Neural progenitor cell (in vitro differentiated cells): Measurements from ENCODE around the gene SLC17A7. TPM values are rescaled to one million over a fixed set of nuclear protein-coding genes. Genes with fewer than 3 reads are reported as not detected.

Experiments used
- DNase-seq: peaks from one replicate; pipeline ENCODE4 v3.0.0-alpha.2; 2016; ENCODE audit warnings: low spot score
- H2AFZ ChIP-seq: fragments of 200-600 bp; sonication (generic); replicated peaks from 2 replicates; pipeline ENCODE4 v1.6.1; 2016; ENCODE audit warnings: antibody characterized with exemption
- H3F3A ChIP-seq: fragments of 200-600 bp; sonication (generic); 2 replicates; pipeline ENCODE4 v1.6.1; 2016; ENCODE audit warnings: antibody characterized with exemption, low read depth
- H3K27ac ChIP-seq: fragments of 200-600 bp; sonication (generic); 2 replicates; pipeline ENCODE4 v1.5.1; 2016; ENCODE audit warnings: mild to moderate bottlenecking
- H3K27me3 ChIP-seq: fragments of 200-600 bp; sonication (generic); 2 replicates; pipeline ENCODE4 v1.6.1; 2016; ENCODE audit warnings: mild to moderate bottlenecking, moderate library complexity
- H3K36me3 ChIP-seq: fragments of 200-600 bp; sonication (generic); 2 replicates; pipeline ENCODE4 v1.5.1; 2016
- H3K4me1 ChIP-seq: fragments of 200-600 bp; sonication (generic); 2 replicates; pipeline ENCODE4 v1.6.1; 2016; ENCODE audit warnings: mixed run types
- H3K4me2 ChIP-seq: fragments of 200-600 bp; sonication (generic); 2 replicates; pipeline ENCODE4 v1.6.1; 2016
- H3K4me3 ChIP-seq: fragments of 200-600 bp; sonication (generic); 2 replicates; pipeline ENCODE4 v1.5.1; 2016
- H3K79me2 ChIP-seq: fragments of 200-600 bp; sonication (generic); 2 replicates; pipeline ENCODE4 v1.6.1; 2016; ENCODE audit warnings: low read depth
- H3K9ac ChIP-seq: fragments of 200-600 bp; sonication (generic); 2 replicates; pipeline ENCODE4 v1.6.1; 2016
- H3K9me3 ChIP-seq: fragments of 200-600 bp; sonication (generic); 2 replicates; pipeline ENCODE4 v1.5.1; 2016; ENCODE audit warnings: low read depth
- H4K20me1 ChIP-seq: fragments of 200-600 bp; sonication (generic); 2 replicates; pipeline ENCODE4 v1.6.1; 2016; ENCODE audit warnings: low read depth
- H3K27ac Mint-ChIP-seq: 3 replicates; pipeline ENCODE4 v1.8.0; 2021; ENCODE audit warnings: mixed read lengths
- H3K27me3 Mint-ChIP-seq: 2 replicates; pipeline ENCODE4 v1.8.0; 2022; ENCODE audit warnings: low read depth, mild to moderate bottlenecking, inconsistent platforms, moderate library complexity, mixed read lengths; ENCODE audit not compliant: insufficient read depth
- H3K36me3 Mint-ChIP-seq: 3 replicates; pipeline ENCODE4 v1.8.0; 2021; ENCODE audit warnings: mixed read lengths
- H3K4me1 Mint-ChIP-seq: 3 replicates; pipeline ENCODE4 v1.8.0; 2021; ENCODE audit warnings: mixed read lengths
- H3K4me3 Mint-ChIP-seq: 3 replicates; pipeline ENCODE4 v1.8.0; 2021; ENCODE audit warnings: mild to moderate bottlenecking, moderate library complexity, mixed read lengths
- H3K9me3 Mint-ChIP-seq: 3 replicates; pipeline ENCODE4 v1.8.0; 2020; ENCODE audit warnings: mixed read lengths
- CTCF ChIP-seq: fragments of 200-600 bp; sonication (generic); IDR thresholded peaks from 2 replicates; pipeline ENCODE4 v1.5.1; 2017; ENCODE audit warnings: antibody characterized with exemption, mild to moderate bottlenecking
- EZH2 ChIP-seq: fragments of 200-600 bp; sonication (generic); IDR thresholded peaks from 2 replicates; pipeline ENCODE4 v1.6.1; 2017; ENCODE audit warnings: antibody characterized with exemption, mild to moderate bottlenecking, moderate library complexity
- EZH2phosphoT487 ChIP-seq: fragments of 200-600 bp; sonication (generic); IDR thresholded peaks from 2 replicates; pipeline ENCODE4 v1.6.1; 2017; ENCODE audit warnings: antibody characterized with exemption
- total RNA-seq: library from RNA; depleted of rRNA; stranded (reverse); fragments of >200 nt; gene quantifications from 2 replicates; pipeline ENCODE4 v1.2.3, GENCODE V29; 2015; ENCODE audit warnings: low replicate concordance

Gene SLC17A7
- total RNA-seq, 1 donor from 2014 or later = 1.4 TPM

- H3K27me3 ChIP-seq = no peaks in the 10 kb centered on the region
- Mint-ChIP-seq H3K4me1 (peaks cover 31% of the 10 kb centered on the region), H3K27ac (no peak overlapping the region), H3K36me3 (no peaks in the 10 kb centered on the region), H3K9me3 (no peaks in the 10 kb centered on the region), H3K4me3 (no peak overlapping the region), H3K27me3 (peaks cover 16% of the 10 kb centered on the region)
- no peak overlapping the region for H3K4me3 ChIP-seq
- H3K36me3 ChIP-seq = no peaks in the 10 kb centered on the region
- no peaks in the 10 kb centered on the region for H3K9me3 ChIP-seq
- no peaks in the 10 kb centered on the region for H4K20me1 ChIP-seq
- TF ChIP-seq EZH2 (no peak), EZH2phosphoT487 (no peak), CTCF (no peak)
- DNase-seq = no peak
- no peak overlapping the region for H3K4me2 ChIP-seq
- peaks cover 22% of the 10 kb centered on the region for H3F3A ChIP-seq
- H3K4me1 ChIP-seq = peaks cover 25% of the 10 kb centered on the region
- no peak overlapping the region for H3K27ac ChIP-seq
- no peaks in the 10 kb centered on the region for H3K79me2 ChIP-seq
- no peak overlapping the region for H3K9ac ChIP-seq
- no peak overlapping the region for H2AFZ ChIP-seq
These were observed 47.4 kb downstream of the SLC17A7 start for GRCh38 chr19:49393881-49394280.

- Histone ChIP-seq H3K27ac (no peak overlapping the region), H3K36me3 (no peaks in the 10 kb centered on the region), H3K4me1 (peaks cover 18% of the 10 kb centered on the region), H4K20me1 (no peaks in the 10 kb centered on the region), H3K4me3 (no peak overlapping the region), H3K27me3 (no peaks in the 10 kb centered on the region), H3K4me2 (no peak overlapping the region), H3K79me2 (no peaks in the 10 kb centered on the region), H3K9me3 (no peaks in the 10 kb centered on the region), H3K9ac (no peak overlapping the region), H3F3A (peaks cover 22% of the 10 kb centered on the region), H2AFZ (peak overlapping the region; percentile 51)
- Mint-ChIP-seq H3K4me1 (peaks cover 23% of the 10 kb centered on the region), H3K27me3 (peaks cover 16% of the 10 kb centered on the region), H3K9me3 (peaks cover 3% of the 10 kb centered on the region), H3K27ac (no peak overlapping the region), H3K4me3 (no peak overlapping the region), H3K36me3 (peaks cover 2% of the 10 kb centered on the region)
- DNase-seq = peak; percentile 92
- TF ChIP-seq EZH2phosphoT487 (no peak), CTCF (peak; percentile 97), EZH2 (no peak)
These were observed 49.5 kb downstream of the SLC17A7 start for GRCh38 chr19:49391581-49392399.

- H3K36me3 Mint-ChIP-seq = peaks cover 2% of the 10 kb centered on the region
- Histone ChIP-seq H4K20me1 (no peaks in the 10 kb centered on the region), H3K79me2 (no peaks in the 10 kb centered on the region), H3K9ac (no peak overlapping the region), H3K4me3 (no peak overlapping the region), H3K36me3 (no peaks in the 10 kb centered on the region), H3K27ac (no peak overlapping the region), H3F3A (peaks cover 22% of the 10 kb centered on the region), H3K4me1 (peaks cover 16% of the 10 kb centered on the region), H3K4me2 (no peak overlapping the region), H3K9me3 (no peaks in the 10 kb centered on the region), H2AFZ (no peak overlapping the region), H3K27me3 (no peaks in the 10 kb centered on the region)
- no peak overlapping the region for H3K27ac Mint-ChIP-seq
- no peak overlapping the region for H3K4me3 Mint-ChIP-seq
- H3K27me3 Mint-ChIP-seq = peaks cover 12% of the 10 kb centered on the region
- TF ChIP-seq EZH2phosphoT487 = no peak
- no peak for TF ChIP-seq EZH2
- no peak for TF ChIP-seq CTCF
- no peak for DNase-seq
- H3K9me3 Mint-ChIP-seq = peaks cover 3% of the 10 kb centered on the region
- H3K4me1 Mint-ChIP-seq = peaks cover 19% of the 10 kb centered on the region
These were observed 50.4 kb downstream of the SLC17A7 start for GRCh38 chr19:49390929-49391359.
